GDM1 (cell line): ENCODE results near the gene HBA1.
"Not testable (repeated sequence)": the region's sequence is repeated elsewhere in the genome, so short reads cannot be mapped to it uniquely, and the experiment has no call there.

ENCODE experiments used
- DNase-seq: peaks from one replicate; lab custom pipeline; 2025; lab: John Stamatoyannopoulos, UW

The HBA1 gene

GRCh38 chr16:160242-160641 is 16.2 kb upstream of the HBA1 start:
- DNase-seq: not testable (repeated sequence)

- no peak for DNase-seq
Measured at GRCh38 chr16:160691-161190, 15.7 kb upstream of the HBA1 start.

DNA sequence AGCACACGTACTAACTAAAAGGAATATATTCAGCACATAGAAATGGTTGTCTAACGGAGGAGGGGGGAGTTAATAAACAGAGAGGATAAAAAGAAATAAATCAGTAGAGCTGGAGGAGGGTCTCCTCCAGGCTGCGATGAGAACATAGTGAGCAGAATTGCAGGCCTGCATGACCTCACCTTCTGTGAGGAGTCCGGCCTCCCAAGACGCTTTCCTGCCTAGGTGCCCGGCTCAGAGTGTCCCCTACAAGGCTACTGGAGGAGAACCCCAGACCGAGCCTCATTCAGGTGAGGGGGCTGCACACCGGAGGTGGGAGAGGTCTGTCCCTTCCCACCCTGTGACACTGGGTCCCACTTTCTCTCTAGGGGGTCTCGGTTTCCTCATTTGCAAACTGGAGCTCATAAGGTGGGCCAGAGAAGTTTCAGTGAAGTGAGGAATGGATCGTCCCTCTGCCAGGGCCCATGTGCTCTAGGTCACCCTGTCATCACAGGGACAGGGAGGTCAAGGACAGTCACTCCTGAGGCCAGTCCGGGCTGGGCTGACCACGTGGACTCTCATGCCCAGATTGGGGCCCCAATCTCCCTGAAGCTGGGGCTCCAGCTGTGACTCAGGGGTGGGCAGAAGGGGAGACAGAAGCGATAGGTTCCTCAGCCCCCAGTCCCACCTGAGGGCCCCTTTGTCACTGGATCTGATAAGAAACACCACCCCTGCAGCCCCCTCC is 14.0 kb upstream of the HBA1 start:
- DNase-seq: no peak

DNA sequence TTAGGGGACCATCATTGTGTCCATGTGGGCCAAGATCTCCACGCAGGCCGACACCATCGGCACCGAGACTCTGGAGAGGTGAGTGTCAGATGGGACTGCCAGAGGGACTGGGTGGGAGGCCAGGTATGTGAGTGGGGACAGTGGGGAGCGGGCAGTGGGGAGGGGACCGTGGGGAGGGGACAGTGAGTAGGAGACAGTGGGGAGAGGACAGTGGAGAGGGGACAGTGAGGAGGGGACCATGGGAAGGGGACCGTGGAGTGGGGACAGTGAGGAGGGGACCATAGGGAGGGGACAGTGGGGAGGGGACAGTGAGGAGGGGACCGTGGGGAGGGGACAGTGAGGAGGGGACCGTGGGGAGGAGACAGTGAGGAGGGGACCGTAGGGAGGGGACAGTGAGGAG is 13.3 kb upstream of the HBA1 start:
- DNase-seq: not testable (repeated sequence)

GRCh38 chr16:163696-164095 is 12.8 kb upstream of the HBA1 start:
- DNase-seq: not testable (repeated sequence)

- DNase-seq: not testable (repeated sequence)
Measured at GRCh38 chr16:164134-164823, 12.2 kb upstream of the HBA1 start.

GRCh38 chr16:164827-165538 is 11.5 kb upstream of the HBA1 start:
- no peak for DNase-seq

DNA sequence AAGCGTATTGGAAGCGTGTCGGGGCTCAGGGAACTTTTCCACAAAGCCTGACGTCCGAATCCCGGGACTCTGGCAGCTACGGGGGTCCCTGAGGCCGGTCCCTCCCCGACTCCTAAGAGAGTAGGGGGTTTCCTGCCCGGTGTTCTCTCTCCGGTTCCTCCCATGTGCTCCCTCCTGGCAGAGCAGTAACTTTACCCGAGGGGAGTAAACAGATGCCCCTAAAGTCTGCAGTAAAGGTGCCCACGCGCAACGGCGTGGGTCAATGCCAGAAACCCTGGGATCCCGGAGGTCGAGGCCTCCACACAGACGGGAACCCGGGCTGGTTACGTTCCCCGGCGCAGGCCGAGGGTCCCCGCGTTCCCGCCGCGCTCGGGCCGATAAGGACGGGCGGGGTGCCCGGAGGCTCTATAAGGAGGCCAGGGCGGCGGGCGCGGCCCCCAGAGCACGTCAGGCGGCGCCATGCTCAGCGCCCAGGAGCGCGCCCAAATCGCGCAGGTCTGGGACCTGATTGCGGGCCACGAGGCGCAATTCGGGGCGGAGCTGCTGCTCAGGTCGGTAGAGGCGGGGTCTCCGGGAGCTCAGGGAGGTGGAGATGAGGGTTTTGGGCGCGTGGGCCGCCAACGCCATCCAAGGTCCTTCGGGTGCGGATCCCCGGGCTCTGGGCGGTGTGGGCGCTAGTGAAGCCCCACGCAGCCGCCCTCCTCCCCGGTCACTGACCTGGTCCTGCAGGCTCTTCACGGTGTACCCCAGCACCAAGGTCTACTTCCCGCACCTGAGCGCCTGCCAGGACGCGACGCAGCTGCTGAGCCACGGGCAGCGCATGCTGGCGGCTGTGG is 10.7 kb upstream of the HBA1 start, which contains the start of gene HBM:
Gene HBM, plus strand, starts transcription at position 440 of the 836 bp plus-strand sequence. Its CDS starts 20 bp downstream, at position 460.
- no peak for DNase-seq

GRCh38 chr16:166375-167121 is 9.9 kb upstream of the HBA1 start:
- no peak for DNase-seq

- DNase-seq: no peak
Measured at GRCh38 chr16:167122-167690, 9.3 kb upstream of the HBA1 start.

- DNase-seq: no peak
Measured at GRCh38 chr16:168424-168823, 8.1 kb upstream of the HBA1 start.

DNA sequence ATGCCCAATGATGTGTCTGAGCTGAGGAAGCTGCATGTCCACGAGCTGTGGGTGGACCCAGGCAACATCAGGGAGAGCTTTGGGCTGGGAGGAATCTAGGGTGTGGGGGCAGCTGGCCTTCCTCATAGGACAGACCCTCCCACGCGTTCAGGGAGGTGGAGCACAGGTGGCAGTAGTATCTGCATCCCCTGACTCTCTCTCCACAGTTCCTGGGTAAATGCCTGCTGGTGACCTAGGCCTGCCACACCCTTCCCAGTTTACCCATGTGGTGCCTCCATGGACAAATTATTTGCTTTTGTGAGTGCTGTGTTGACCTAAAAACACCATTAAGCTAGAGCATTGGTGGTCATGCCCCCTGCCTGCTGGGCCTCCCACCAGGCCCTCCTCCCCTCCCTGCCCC is 7.5 kb upstream of the HBA1 start:
- no peak for DNase-seq

- not testable (repeated sequence) for DNase-seq
Measured at GRCh38 chr16:170088-170507, 6.4 kb upstream of the HBA1 start.

DNA sequence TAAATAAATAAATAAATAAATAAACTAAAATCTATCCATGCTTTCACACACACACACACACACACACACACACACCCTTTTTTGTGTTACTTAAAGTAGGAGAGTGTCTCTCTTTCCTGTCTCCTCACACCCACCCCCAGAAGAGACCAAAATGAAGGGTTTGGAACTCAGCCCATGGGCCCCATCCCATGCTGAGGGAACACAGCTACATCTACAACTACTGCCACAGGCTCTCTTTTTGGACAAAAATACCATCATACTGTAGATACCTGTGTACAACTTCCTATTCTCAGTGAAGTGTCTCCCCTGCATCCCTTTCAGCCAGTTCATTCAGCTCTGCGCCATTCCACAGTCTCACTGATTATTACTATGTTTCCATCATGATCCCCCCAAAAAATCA is 5.7 kb upstream of the HBA1 start:
- no peak for DNase-seq

DNA sequence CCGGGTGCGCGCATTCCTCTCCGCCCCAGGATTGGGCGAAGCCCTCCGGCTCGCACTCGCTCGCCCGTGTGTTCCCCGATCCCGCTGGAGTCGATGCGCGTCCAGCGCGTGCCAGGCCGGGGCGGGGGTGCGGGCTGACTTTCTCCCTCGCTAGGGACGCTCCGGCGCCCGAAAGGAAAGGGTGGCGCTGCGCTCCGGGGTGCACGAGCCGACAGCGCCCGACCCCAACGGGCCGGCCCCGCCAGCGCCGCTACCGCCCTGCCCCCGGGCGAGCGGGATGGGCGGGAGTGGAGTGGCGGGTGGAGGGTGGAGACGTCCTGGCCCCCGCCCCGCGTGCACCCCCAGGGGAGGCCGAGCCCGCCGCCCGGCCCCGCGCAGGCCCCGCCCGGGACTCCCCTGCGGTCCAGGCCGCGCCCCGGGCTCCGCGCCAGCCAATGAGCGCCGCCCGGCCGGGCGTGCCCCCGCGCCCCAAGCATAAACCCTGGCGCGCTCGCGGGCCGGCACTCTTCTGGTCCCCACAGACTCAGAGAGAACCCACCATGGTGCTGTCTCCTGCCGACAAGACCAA is 4.0 kb upstream of the HBA1 start, which contains the start of gene HBA2:
Gene HBA2, plus strand, starts transcription at position 503 of the 568 bp plus-strand sequence. Its CDS starts 37 bp downstream, at position 540.
- DNase-seq: not testable (repeated sequence)

DNA sequence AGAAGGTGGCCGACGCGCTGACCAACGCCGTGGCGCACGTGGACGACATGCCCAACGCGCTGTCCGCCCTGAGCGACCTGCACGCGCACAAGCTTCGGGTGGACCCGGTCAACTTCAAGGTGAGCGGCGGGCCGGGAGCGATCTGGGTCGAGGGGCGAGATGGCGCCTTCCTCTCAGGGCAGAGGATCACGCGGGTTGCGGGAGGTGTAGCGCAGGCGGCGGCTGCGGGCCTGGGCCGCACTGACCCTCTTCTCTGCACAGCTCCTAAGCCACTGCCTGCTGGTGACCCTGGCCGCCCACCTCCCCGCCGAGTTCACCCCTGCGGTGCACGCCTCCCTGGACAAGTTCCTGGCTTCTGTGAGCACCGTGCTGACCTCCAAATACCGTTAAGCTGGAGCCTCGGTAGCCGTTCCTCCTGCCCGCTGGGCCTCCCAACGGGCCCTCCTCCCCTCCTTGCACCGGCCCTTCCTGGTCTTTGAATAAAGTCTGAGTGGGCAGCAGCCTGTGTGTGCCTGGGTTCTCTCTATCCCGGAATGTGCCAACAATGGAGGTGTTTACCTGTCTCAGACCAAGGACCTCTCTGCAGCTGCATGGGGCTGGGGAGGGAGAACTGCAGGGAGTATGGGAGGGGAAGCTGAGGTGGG is 3.1 kb upstream of the HBA1 start:
- DNase-seq: not testable (repeated sequence)

- not testable (repeated sequence) for DNase-seq
Measured at GRCh38 chr16:173928-174769, 2.3 kb upstream of the HBA1 start.
